ENCODE results near the gene EEF1G.

Gene EEF1G

DNA sequence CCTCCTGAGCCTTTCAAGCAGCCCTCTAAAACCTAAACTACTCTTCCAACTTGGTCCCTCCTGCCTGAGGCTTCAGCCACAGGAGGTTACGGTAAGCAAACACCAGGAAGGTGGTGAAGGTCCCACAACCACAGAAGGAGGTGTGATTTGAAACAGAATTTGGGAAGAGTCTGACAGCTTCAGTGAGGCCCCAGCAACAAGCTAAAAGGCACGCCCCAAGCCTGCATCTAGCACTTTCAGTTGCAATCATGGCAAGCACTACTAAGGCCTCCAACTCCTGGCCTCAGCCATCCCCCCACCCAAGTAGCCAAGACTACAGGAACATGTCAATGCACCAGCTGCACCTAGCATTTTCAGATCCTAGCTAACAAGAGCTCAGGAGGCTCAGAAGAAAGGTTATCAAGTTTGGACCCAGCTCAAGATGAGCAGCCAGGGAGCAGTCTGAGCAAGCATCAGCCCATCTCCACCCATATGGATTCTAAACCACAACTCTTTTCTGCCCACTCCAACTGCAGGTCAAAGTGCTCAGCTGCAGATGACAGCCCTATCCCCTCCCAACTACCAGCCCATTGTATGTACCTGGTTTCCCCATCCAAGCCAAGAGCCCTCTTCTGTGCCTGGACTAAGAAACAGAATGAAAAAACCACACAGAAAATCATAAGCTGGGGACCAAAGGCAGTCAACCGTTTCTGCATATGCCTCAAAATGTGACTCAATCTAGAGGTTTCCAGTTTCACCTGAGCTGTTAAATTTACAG is 16.6 kb downstream of the EEF1G start:
- no peak for DNase-seq (ENCODE audit: low read depth in 2 of 2)
- TF ChIP-seq, protein P1, sequence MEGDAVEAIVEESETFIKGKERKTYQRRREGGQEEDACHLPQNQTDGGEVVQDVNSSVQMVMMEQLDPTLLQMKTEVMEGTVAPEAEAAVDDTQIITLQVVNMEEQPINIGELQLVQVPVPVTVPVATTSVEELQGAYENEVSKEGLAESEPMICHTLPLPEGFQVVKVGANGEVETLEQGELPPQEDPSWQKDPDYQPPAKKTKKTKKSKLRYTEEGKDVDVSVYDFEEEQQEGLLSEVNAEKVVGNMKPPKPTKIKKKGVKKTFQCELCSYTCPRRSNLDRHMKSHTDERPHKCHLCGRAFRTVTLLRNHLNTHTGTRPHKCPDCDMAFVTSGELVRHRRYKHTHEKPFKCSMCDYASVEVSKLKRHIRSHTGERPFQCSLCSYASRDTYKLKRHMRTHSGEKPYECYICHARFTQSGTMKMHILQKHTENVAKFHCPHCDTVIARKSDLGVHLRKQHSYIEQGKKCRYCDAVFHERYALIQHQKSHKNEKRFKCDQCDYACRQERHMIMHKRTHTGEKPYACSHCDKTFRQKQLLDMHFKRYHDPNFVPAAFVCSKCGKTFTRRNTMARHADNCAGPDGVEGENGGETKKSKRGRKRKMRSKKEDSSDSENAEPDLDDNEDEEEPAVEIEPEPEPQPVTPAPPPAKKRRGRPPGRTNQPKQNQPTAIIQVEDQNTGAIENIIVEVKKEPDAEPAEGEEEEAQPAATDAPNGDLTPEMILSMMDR (IDR thresholded peaks at IDR 0.05; ENCODE audit: low read depth, low read length) = no peak
- H3K4me3 ChIP-seq (replicated peaks in 1 of 2; ENCODE audit: low read depth in 2 of 2, low read length in 2 of 2) = no peak overlapping the region

DNA sequence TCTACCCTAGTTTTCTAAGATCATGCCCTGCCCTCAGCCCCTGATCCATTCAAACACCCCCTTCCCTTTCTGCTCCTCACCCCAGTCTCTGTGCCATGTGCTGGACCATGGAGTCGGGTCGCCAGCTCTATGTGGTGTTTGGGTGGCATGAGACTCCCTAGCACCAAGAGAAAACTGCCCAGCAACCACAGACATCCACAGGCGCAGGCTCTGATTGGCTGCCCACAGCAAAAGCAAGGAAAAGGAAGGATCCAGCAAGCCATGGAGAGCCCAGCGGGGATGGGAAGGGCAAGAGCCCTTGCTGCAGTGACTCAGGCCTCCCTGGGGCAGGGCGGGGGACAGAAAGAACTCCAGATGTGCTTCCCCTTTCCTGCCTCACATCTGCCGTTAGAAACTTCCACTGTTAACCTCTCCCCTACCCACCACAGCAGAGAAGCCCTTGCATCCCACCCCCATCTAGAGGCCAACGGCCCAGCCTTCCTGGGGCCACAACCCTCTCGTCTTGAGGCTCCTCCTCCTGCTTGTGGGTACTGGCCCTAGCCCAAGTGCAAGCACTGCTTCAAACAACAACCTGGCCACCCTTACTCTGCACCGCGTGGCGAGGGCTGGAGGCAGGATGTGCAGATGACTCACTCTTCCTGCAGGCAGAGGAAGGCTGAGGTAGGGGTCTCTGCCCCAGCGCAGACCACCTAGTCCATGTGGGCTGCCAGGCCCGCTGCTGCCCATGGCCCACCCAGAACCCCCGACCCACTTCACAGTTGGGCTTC is 17.4 kb downstream of the EEF1G start:
- TF ChIP-seq, protein P1 (IDR thresholded peaks at IDR 0.05; ENCODE audit: low read depth, low read length) = no peak
- H3K4me3 ChIP-seq (replicated peaks in 1 of 2; ENCODE audit: low read depth in 2 of 2, low read length in 2 of 2) = peak overlapping the region in 1 of 2 donors; percentile 16
- DNase-seq (ENCODE audit: low read depth in 2 of 2) = peak; percentile 95 to 96

DNA sequence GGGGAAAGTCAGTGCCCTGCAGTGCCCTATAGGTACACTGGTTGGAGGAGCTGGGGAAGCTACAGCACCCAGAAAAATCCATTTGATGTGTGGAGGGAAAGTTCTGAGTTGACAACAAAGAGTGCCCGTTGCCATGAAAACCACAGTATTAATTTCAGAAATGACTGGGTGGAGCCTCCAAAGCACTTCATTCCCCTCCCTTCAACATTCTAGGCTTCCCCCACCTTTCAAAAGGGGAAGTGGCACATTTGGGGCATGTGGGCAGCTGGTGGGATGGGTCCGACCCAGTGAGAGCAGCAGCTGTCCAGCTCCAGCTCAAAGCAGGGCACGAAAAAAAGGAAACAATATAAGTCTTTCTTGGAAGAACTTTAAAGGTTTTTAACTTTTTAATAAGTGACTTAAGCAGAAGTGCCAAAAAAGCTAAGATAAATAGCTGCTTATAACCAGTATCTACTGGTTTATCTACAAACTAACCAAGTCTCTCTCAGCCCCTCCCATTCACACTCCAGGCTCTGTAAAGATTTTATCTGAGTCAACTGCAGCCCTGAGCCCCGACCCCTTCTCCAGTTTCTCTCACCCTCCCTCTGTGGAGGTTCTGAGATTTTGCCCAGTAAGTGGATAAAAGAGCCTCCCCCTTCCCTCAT is 18.1 kb downstream of the EEF1G start:
- peak; percentile 35 to 47 for DNase-seq (ENCODE audit: low read depth in 2 of 2)
- H3K4me3 ChIP-seq (replicated peaks in 1 of 2; ENCODE audit: low read depth in 2 of 2, low read length in 2 of 2) = peak overlapping the region in 1 of 2 donors; percentile 16

DNA sequence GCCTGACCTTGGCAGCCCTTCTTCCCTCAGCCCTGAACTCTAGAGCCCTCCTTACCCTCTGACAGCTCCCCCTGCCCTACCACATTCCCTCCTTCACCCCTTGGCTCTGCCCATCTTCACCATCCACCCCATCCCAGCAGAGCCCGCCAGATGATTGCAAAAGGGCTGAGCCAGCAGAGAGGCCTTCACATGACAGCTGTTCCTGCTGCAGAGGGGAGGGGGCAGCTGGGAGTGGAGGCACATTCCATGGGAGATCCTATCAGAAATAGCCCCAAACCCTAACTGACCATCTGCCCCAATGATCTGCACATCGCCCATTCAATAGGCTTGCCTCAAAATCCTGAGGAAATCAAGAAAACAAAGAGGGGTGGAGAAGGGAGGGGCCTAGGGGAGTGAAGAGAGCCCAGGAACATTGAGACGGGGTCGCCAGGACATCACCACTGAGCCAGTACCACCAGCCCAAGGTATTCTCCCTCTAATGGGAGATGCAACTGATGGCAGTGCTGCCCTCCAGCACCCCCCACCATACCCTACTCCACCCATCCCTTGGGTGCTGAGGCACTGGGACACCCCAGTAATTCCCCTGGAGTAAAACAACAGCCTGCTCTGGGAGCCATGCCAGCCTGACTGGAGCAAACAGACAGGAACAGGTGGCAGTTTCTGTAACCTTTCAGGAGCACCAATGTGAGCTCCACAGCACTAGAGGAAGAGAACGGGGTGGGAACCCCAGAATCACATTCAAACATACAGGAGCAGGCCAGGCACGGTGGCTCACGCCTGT is 19.1 kb downstream of the EEF1G start:
- H3K4me3 ChIP-seq (replicated peaks in 1 of 2; ENCODE audit: low read depth in 2 of 2, low read length in 2 of 2) = peak overlapping the region in 1 of 2 donors; percentile 15
- TF ChIP-seq, protein P1 (IDR thresholded peaks at IDR 0.05; ENCODE audit: low read depth, low read length) = no peak

More for the DNA sequence above, 18.1 kb downstream of the EEF1G start:
- TF ChIP-seq, protein P1 (IDR thresholded peaks at IDR 0.05; ENCODE audit: low read depth, low read length) = no peak

DNA sequence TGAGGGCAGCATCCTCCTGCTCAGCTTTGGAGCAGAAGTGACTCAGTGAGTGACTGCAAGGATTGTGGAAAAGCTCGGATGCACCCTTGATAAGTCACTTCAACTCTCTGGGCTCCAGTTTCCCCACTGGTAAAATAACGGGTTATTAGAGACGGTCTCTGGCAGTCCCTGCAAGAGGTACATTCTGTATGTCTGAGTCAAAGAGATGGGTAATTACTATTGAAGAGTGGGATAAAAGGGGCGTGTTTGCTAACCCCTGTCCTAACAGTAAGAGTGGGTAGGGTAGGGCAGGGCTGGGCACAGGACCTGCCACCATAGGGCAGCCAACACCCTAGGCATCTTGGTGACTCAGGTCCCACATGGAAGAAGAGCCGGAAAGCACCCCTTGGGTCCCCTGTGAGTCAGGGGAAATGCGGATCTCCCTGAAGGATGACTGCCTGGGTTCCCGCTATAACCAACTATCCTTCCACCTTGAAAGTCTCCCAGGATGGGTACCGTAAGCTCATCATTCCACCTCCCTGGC is 19.8 kb downstream of the EEF1G start:
- TF ChIP-seq, protein P1 (IDR thresholded peaks at IDR 0.05; ENCODE audit: low read depth, low read length) = no peak

More for the DNA sequence above, 19.1 kb downstream of the EEF1G start:
- DNase-seq (ENCODE audit: low read depth in 2 of 2) = no peak

More for the DNA sequence above, 19.8 kb downstream of the EEF1G start:
- peak overlapping the region in 1 of 2 donors; percentile 32 for H3K4me3 ChIP-seq (replicated peaks in 1 of 2; ENCODE audit: low read depth in 2 of 2, low read length in 2 of 2)
- DNase-seq (ENCODE audit: low read depth in 2 of 2) = peak in 1 of 2 donors; percentile 94
